Suprapubic skin (tissue), 4 donors: ENCODE results near the gene EPHB1.
"Not testable (repeated sequence)": the region's sequence is repeated elsewhere in the genome, so short reads cannot be mapped to it uniquely, and the experiment has no call there.

Experiments used
- CTCF ChIP-seq, 2 donors: fragments of 200-600 bp in 1 of 2; fragments of 450-650 bp in 1 of 2; sonication (generic) in 1 of 2; IDR thresholded peaks; one replicate each; pipeline ENCODE4 v1.5.1; 2016 to 2019; ENCODE audit warnings: antibody characterized with exemption in 2 of 2, mild to moderate bottlenecking in 1 of 2, moderate library complexity in 1 of 2
- EP300 ChIP-seq: sonication (generic); formaldehyde crosslinking; IDR thresholded peaks from one replicate; pipeline ENCODE4 v1.6.1; 2017; ENCODE audit warnings: antibody characterized with exemption
- POLR2A ChIP-seq, 2 donors: fragments of 450-650 bp; IDR thresholded peaks; one replicate each; pipeline ENCODE4 v1.6.1; 2017; ENCODE audit warnings: antibody characterized with exemption in 2 of 2, mild to moderate bottlenecking in 2 of 2, moderate library complexity in 2 of 2
- POLR2AphosphoS5 ChIP-seq, 3 donors: sonication (generic); formaldehyde crosslinking; IDR thresholded peaks; one replicate each; pipeline ENCODE4 v1.6.1; 2017; ENCODE audit warnings: antibody characterized with exemption in 3 of 3

GRCh38 chr3:135030768-135031615, 235.9 kb downstream of the EPHB1 start:
- not testable (repeated sequence) for TF ChIP-seq POLR2AphosphoS5 (IDR thresholded peaks at IDR 0.05); CTCF (IDR thresholded peaks at IDR 0.05); EP300; POLR2A (IDR thresholded peaks at IDR 0.05)
